HG03558 (cell line): ENCODE results near the gene ANKRD31.
"Not testable (repeated sequence)": the region's sequence is repeated elsewhere in the genome, so short reads cannot be mapped to it uniquely, and the experiment has no call there.

ENCODE experiments used
- ATAC-seq: cut with Tn5 transposase; IDR thresholded peaks from one replicate; pipeline ENCODE4 v1.9.1; 2021; ENCODE audit warnings: moderate number of reproducible peaks; ENCODE audit not compliant: unreplicated experiment; ENCODE audit errors: extremely low read depth

ANKRD31 gene

DNA sequence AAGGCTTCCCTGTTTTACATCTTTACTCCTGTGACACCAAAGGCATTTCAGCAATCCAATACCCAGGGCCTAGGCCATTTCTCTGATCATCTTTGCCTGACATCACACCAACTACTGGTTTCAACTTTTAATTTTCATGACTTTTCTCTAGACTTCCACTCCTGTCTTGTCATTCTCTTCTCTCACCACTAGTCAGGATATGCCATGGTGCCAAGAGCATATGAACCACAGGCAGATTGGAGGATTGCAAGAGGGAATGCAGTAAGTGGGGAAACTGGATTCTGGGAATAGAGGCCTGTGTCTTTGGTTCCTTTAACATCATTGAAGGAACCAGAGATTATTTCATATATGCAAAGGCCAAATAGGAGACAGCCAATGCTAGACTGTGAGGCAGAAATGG, 69.3 kb downstream of the ANKRD31 start:
- no peak for ATAC-seq

DNA sequence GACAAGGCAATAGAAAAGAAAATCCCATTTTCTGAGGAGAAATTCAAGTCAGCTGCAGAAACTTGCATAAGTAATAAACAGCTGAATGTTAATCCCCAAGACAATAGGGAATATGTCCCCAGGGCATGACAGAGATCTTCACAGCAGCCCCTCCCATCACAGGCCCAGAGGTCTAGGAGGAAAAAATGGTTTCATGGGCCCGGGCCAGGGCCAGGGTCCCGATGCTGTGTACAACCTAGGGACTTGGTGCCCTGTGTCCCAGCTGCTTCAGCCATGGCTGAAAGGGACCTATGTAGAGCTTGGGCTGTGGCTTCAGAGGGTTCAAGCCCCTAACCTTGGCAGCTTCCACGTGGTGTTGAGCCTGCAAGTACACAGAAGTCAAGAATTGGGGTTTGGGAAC, 75.2 kb downstream of the ANKRD31 start:
- ATAC-seq, result not testable (repeated sequence)

GRCh38 chr5:75156585-75156984, 80.1 kb downstream of the ANKRD31 start:
- no peak for ATAC-seq

GRCh38 chr5:75152860-75153259, 83.8 kb downstream of the ANKRD31 start:
- ATAC-seq, result no peak

GRCh38 chr5:75148051-75148450, 88.6 kb downstream of the ANKRD31 start:
- ATAC-seq, result no peak

DNA sequence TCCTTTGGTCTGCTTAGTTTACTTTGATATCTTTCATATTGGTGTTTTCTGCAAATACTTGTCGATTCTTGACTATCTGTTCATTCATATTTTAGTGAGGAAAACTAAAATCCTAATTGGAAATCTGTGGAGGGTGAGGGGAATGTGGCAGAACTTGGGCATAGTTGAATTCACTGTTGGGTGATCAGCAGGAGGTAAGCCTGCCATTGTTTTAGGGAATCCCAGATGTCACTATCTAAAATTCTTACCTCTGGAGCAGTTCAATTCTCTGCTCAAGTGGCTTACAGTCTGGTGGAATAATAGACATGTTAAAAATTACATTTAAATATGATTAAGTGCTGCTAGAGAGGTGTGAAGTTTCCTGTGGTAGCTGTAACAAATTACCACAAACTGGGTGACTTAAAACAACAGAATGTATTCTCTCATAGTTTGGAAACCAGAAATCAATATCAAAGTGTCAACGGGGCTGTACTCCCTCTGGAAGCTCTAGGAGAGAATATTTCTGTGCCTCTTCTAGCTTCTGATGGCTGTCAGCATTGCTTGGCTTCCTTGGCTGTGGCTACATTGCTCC, 94.0 kb downstream of the ANKRD31 start:
- ATAC-seq, result no peak

GRCh38 chr5:75140277-75140676, 96.4 kb downstream of the ANKRD31 start:
- ATAC-seq, result no peak

DNA sequence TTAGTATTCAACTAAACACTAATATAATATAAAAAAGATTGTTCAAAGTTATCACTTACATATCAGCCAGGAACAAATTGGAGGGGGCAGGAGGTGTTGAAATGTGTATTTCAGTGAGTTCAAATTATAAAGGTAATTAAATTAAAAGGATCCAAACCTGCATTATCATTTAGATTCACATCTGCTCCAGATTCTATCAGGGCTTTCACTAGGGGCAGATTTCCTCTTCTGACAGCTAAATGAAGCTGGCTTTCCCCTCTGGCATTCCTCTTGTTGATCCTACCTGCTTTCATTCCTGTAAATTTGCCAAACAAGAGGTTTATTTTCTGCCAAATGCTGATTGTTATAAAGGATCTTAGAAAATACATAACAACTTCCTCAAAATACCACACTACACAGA, 98.0 kb downstream of the ANKRD31 start:
- no peak for ATAC-seq

- ATAC-seq, result no peak
Measured at GRCh38 chr5:75130818-75131349, 105.8 kb downstream of the ANKRD31 start.

DNA sequence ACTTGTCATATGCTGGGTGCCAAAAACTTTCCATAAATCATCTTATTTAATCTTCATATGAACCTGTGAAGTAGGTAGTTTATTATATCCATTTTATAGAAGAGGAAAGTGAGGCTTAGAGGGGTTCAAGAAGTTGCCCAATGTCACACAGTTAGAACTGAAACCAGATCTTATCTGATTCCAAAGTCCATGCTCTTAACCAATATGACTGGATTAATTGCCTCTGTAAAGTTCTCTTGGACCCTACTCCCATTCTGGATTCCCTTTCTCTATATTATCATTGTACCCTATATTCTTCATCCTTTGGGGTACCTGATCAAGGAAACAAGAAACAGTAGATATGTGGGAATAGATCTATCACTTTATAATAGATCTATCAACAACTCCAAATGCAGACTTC, 119.8 kb downstream of the ANKRD31 start:
- no peak for ATAC-seq

GRCh38 chr5:75114311-75114710, 122.4 kb downstream of the ANKRD31 start:
- not testable (repeated sequence) for ATAC-seq

DNA sequence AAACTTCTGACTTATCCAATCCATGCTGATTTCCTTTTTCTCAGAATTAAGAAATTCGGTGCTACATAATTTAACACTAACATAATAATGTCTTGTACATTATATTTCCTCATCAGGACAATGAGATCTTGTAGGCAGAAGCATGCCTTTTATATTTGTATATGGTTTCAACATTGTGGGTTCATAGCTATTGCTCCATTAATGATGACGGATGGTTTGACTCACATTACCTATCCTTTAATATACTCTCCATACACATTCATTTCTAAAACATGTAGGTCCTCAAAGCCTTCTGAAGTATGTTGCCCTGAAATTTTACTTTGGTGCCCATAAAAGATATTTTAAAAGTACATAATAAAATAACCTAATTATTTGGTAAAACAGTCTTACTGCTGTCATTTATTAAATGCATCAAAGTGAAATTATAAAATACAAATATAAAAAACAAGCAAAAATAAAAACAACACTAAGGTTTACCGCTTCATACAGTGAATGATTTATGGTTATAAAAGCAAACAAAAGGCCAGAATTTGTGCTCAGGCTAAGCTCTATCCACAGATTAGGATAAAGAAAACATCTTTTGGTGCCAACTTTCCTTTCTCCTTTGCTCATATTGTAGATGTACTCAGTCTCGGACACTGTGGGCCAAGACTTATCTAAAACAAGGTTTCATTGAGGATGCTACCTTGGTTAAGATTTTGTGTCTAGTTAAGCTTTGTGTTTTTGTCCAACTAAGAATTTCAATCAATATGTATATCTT, 123.1 kb downstream of the ANKRD31 start:
- ATAC-seq, result no peak

GRCh38 chr5:75108931-75109596, 127.6 kb downstream of the ANKRD31 start:
- ATAC-seq, result no peak

DNA sequence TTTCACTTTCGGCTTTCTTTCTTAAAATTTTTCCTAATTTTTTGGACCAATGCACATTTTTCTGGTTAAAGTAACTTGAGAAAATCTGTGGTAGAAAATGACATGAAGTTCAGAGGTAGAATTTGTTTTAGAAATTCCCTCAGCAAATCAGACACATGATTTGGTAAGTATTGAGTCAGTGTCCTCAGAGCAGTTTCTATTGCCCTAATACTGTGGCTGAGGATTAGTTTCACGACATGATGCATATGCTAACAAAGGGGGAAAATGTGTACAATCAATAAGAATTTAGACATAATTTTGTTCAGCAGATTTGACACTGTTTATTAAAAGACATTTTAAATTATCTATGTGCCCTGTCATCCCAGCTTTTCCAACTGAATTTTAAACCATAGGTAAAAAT, 128.2 kb downstream of the ANKRD31 start:
- no peak for ATAC-seq

DNA sequence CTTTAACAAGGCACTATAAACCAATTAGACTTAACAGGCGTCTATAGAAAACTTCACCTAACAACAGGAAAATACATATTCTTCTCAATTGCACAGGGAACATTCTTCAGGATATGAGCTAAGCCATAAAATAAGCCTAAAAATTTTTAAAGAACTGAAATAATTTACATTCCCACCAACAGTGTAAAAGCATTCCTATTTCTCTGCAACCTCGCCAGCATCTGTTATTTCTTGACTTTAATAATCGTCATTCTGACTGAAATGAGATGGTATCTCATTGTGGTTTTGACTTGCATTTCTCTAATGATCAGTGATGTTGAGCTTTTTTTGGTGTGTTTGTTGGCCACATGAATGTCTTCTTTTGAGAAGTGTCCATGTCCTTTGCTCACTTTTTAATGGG, 140.7 kb downstream of the ANKRD31 start:
- not testable (repeated sequence) for ATAC-seq

- ATAC-seq, result no peak
Measured at GRCh38 chr5:75091597-75091996, 145.1 kb downstream of the ANKRD31 start.

GRCh38 chr5:75089662-75090061, 147.0 kb downstream of the ANKRD31 start:
- ATAC-seq, result no peak

DNA sequence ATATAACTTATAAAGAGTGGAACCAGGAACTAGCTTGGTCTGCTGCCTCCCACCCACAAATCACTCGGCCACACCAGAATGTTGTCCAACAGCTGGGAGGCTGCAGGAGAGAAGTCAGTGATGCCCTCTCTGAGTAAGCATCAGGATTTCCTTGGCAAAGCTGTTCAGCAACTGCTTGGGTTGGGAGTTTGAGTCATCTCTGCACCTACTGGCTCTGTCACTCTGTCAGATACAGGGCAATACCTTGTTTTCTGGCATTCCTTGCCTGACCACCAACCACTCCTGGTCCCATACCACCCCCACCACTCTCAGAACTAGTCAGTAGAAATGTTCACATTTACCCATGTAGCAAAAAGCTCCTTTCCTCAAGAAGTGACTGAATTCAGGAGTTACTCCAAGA, 147.5 kb downstream of the ANKRD31 start:
- ATAC-seq, result no peak

GRCh38 chr5:75088648-75089047, 148.0 kb downstream of the ANKRD31 start:
- ATAC-seq, result no peak

DNA sequence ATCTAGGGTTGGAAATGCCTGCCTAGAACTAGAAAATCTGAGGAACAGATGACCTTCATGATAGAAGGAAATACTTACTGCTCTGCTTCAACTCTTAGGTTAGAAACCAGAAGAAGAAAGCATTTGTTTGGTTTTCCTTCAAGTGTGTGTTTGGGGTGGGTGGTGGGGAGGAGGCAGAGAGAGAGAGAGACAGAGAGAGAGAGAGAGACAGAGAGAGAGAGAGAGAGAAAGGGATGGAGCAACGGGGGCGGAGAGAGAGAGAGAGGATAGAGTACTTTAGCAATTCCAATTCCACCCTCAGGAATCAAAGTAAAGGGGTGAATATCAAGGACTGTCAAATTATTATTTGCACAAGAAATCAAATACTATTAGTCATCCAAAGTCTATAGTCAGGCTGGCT, 155.2 kb downstream of the ANKRD31 start:
- ATAC-seq, result no peak

GRCh38 chr5:75079346-75079745, 157.3 kb downstream of the ANKRD31 start:
- not testable (repeated sequence) for ATAC-seq
